MG63 (cell line): ENCODE results near the gene RNF150. TPM values are rescaled to one million over a fixed set of nuclear protein-coding genes. Genes with fewer than 3 reads are reported as not detected.
"Not testable (repeated sequence)": the region's sequence is repeated elsewhere in the genome, so short reads cannot be mapped to it uniquely, and the experiment has no call there.

Experiments
- DNase-seq: peaks from one replicate; pipeline ENCODE4 v3.0.0-alpha.2; 2020
- H3K27me3 ChIP-seq: fragments of 250-450 bp; sonication (Bioruptor Pico); 2 replicates; pipeline ENCODE4 v1.5.1; 2020; ENCODE audit warnings: mild to moderate bottlenecking, moderate library complexity
- H3K36me3 ChIP-seq: fragments of 250-450 bp; sonication (Bioruptor Pico); 2 replicates; pipeline ENCODE4 v1.5.1; 2020; ENCODE audit warnings: mild to moderate bottlenecking, moderate library complexity
- H3K4me3 ChIP-seq: fragments of 250-450 bp; sonication (Bioruptor Pico); 2 replicates; pipeline ENCODE4 v1.5.1; 2020; ENCODE audit warnings: mild to moderate bottlenecking, moderate library complexity
- H3K9me3 ChIP-seq: fragments of 250-450 bp; sonication (Bioruptor Pico); 2 replicates; pipeline ENCODE4 v1.5.1; 2020; ENCODE audit warnings: mild to moderate bottlenecking, moderate library complexity
- total RNA-seq: library from RNA; depleted of rRNA; stranded (reverse); fragments of >200 nt; shearing (Covaris generic); gene quantifications from 2 replicates; pipeline ENCODE4 v1.2.3, GENCODE V29; 2014; ENCODE audit warnings: low replicate concordance; rRNA removed

The RNF150 gene
- total RNA-seq, 1 experiment from 2014 or later = 7.4 TPM

DNA sequence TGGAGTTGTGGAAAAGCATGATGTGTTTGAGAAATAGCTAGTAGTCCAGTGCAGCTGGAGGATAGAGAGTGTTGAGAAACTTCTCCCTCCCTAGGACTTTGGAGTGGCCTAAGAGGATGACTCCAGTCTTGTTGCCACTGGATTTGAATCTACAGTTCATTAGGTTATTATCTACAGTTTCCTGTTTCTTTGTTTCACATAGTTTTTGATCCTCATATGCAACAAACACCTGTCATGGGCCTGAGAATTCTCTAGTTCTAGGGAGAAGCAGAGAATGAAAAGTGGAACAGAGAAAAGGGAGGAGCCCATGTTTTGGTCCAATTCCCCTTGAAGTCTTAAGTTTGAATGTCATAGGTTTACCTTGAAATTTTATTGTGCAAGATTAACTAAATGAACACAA, 303.4 kb downstream of the RNF150 start:
- H3K9me3 ChIP-seq = no peaks in the 10 kb centered on the region
- H3K4me3 ChIP-seq = no peak overlapping the region
- no peak for DNase-seq
- H3K36me3 ChIP-seq = no peaks in the 10 kb centered on the region
- H3K27me3 ChIP-seq = no peaks in the 10 kb centered on the region

GRCh38 chr4:140826701-140827027, 306.6 kb downstream of the RNF150 start:
- H3K27me3 ChIP-seq = no peaks in the 10 kb centered on the region
- H3K4me3 ChIP-seq = no peak overlapping the region
- DNase-seq = no peak
- no peaks in the 10 kb centered on the region for H3K36me3 ChIP-seq
- H3K9me3 ChIP-seq = no peaks in the 10 kb centered on the region

DNA sequence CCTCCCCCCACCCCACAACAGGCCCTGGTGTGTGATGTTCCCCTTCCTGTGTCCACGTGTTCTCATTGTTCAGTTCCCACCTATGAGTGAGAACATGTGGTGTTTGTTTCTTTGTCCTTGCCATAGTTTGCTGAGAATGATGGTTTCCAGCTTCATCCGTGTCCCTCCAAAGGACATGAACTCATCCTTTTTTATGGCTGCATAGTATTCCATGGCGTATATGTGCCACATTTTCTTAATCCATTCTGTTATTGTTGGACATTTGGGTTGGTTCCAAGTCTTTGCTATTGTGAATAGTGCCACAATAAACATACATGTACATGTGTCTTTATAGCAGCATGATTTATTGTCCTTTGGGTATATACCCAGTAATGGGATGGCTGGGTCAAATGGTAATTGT, 312.7 kb downstream of the RNF150 start:
- H3K9me3 ChIP-seq, DNase-seq, H3K4me3 ChIP-seq, H3K36me3 ChIP-seq, H3K27me3 ChIP-seq: not testable (repeated sequence)

DNA sequence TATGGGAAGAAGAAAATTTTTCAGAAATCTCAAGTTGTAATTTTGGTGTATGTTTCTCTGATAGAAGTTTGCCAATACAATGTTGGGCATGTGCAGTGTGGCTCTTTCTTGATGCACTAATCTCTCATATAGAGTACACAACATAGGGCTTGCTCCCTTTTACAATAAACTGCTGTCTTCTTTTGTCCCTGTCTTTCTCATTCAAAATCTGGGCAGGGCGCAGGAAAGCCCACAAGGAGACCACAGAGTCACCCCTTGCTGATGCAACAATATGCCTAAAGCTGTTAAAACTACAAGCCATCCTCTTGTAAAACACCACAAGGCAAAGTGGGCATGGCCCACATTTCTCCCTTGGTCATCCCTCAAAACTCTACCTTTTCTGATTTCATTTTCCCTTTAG, 313.7 kb downstream of the RNF150 start:
- H3K36me3 ChIP-seq = no peaks in the 10 kb centered on the region
- no peak for DNase-seq
- H3K9me3 ChIP-seq = no peaks in the 10 kb centered on the region
- H3K4me3 ChIP-seq = no peak overlapping the region
- no peaks in the 10 kb centered on the region for H3K27me3 ChIP-seq

- H3K4me3 ChIP-seq = no peak overlapping the region
- no peaks in the 10 kb centered on the region for H3K36me3 ChIP-seq
- H3K9me3 ChIP-seq = no peaks in the 10 kb centered on the region
- DNase-seq = no peak
- H3K27me3 ChIP-seq = no peaks in the 10 kb centered on the region
These were observed 314.8 kb downstream of the RNF150 start for GRCh38 chr4:140818433-140818832.

- no peaks in the 10 kb centered on the region for H3K9me3 ChIP-seq
- H3K27me3 ChIP-seq = no peaks in the 10 kb centered on the region
- no peaks in the 10 kb centered on the region for H3K36me3 ChIP-seq
- DNase-seq = no peak
- no peak overlapping the region for H3K4me3 ChIP-seq
These were observed 316.3 kb downstream of the RNF150 start for GRCh38 chr4:140816806-140817510.

GRCh38 chr4:140813804-140814203, 319.5 kb downstream of the RNF150 start:
- no peaks in the 10 kb centered on the region for H3K36me3 ChIP-seq
- H3K27me3 ChIP-seq = no peaks in the 10 kb centered on the region
- H3K4me3 ChIP-seq = no peak overlapping the region
- no peaks in the 10 kb centered on the region for H3K9me3 ChIP-seq
- no peak for DNase-seq

GRCh38 chr4:140812916-140813315, 320.4 kb downstream of the RNF150 start:
- Histone ChIP-seq H3K36me3 (no peaks in the 10 kb centered on the region), H3K4me3 (no peak overlapping the region), H3K9me3 (no peaks in the 10 kb centered on the region), H3K27me3 (no peaks in the 10 kb centered on the region)
- DNase-seq = no peak

GRCh38 chr4:140811429-140811828, 321.8 kb downstream of the RNF150 start:
- Histone ChIP-seq H3K27me3 (no peaks in the 10 kb centered on the region), H3K9me3 (no peaks in the 10 kb centered on the region), H3K36me3 (no peaks in the 10 kb centered on the region), H3K4me3 (no peak overlapping the region)
- DNase-seq = no peak

DNA sequence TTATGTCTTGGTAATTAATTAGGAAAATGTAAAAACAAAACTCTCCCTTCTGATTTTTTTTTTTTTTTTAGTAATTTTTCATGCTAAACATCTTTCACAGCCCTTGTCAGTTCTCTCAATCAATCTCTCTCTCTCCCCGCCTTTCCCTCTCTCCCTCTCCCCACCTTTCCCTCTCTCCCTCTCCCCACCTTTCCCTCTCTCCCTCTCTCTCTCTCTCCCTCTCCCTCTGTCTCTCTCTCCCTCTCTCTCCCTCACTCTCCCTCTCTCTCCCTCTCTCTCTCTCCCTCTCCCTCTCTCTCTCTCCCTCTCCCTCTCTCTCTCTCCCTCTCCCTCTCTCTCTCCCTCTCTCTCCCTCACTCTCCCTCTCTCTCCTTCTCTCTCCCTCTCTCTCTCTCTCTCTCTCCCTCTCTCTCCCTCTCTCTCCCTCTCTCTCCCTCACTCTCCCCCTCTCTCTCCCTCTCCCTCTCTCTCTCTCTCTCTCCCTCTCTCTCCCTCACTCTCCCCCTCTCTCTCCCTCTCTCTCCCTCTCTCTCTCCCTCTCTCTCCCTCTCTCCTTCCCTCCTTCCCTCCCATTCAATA, 322.6 kb downstream of the RNF150 start:
- H3K27me3 ChIP-seq, H3K4me3 ChIP-seq, H3K36me3 ChIP-seq, DNase-seq, H3K9me3 ChIP-seq: not testable (repeated sequence)

Other genes with a start within 250 kb of the RNF150 start
- gene ZNF330, start 87.4 kb upstream of the RNF150 start, total RNA-seq = 18.5 and 24.0 TPM in 2 replicates